Mucosa of stomach (tissue), 1 donor: ENCODE measurements around the gene DRG2.

Experiments used
- H3K27me3 ChIP-seq: one replicate; pipeline ENCODE4 v1.7.0; 2013; ENCODE audit warnings: mild to moderate bottlenecking, low read length; ENCODE audit not compliant: control insufficient read depth, insufficient read depth
- H3K36me3 ChIP-seq: one replicate; pipeline ENCODE4 v1.7.0; 2013; ENCODE audit warnings: low read length; ENCODE audit not compliant: control insufficient read depth, insufficient read depth
- H3K4me1 ChIP-seq: one replicate; pipeline ENCODE4 v1.7.0; 2013; ENCODE audit warnings: mild to moderate bottlenecking, low read length; ENCODE audit not compliant: control insufficient read depth, insufficient read depth
- H3K4me3 ChIP-seq: one replicate; pipeline ENCODE4 v1.7.0; 2013; ENCODE audit warnings: low read length
- H3K9ac ChIP-seq: one replicate; pipeline ENCODE4 v1.7.0; 2013; ENCODE audit warnings: mild to moderate bottlenecking, low read length, moderate library complexity
- H3K9me3 ChIP-seq: one replicate; pipeline ENCODE4 v1.7.0; 2013; ENCODE audit warnings: mild to moderate bottlenecking, low read length, moderate library complexity; ENCODE audit not compliant: control insufficient read depth
- donor health status: Pancreatic carcinoma.

DRG2 gene

GRCh38 chr17:18156976-18157280 lies 69.2 kb downstream of the DRG2 start:
- H3K36me3 ChIP-seq = no peaks in the 10 kb centered on the region
- peaks cover 13% of the 10 kb centered on the region for H3K4me1 ChIP-seq
- H3K27me3 ChIP-seq = no peaks in the 10 kb centered on the region
- no peaks in the 10 kb centered on the region for H3K9me3 ChIP-seq
- H3K9ac ChIP-seq = no peak overlapping the region
- no peak overlapping the region for H3K4me3 ChIP-seq
